ENCODE data around the gene DNAL4.

DNAL4 gene

GRCh38 chr22:38786631-38787030 is 7.3 kb downstream of the DNAL4 start:
- no peak for DNase-seq (ENCODE audit: low read depth)

- no peak for DNase-seq (ENCODE audit: low read depth)
Measured at GRCh38 chr22:38784856-38785255, 9.1 kb downstream of the DNAL4 start.

- no peak for DNase-seq (ENCODE audit: low read depth)
Measured at GRCh38 chr22:38784035-38784434, 9.9 kb downstream of the DNAL4 start.

- DNase-seq (ENCODE audit: low read depth): no peak
Measured at GRCh38 chr22:38783095-38783615, 10.8 kb downstream of the DNAL4 start.

GRCh38 chr22:38782402-38783094 is 11.4 kb downstream of the DNAL4 start:
- DNase-seq (ENCODE audit: low read depth): no peak

GRCh38 chr22:38781033-38781432 is 12.9 kb downstream of the DNAL4 start:
- no peak for DNase-seq (ENCODE audit: low read depth)

- no peak for DNase-seq (ENCODE audit: low read depth)
Measured at GRCh38 chr22:38777087-38777671, 16.8 kb downstream of the DNAL4 start.

- no peak for DNase-seq (ENCODE audit: low read depth)
Measured at GRCh38 chr22:38776086-38776485, 17.9 kb downstream of the DNAL4 start.

- no peak for DNase-seq (ENCODE audit: low read depth)
Measured at GRCh38 chr22:38775656-38776055, 18.3 kb downstream of the DNAL4 start.

GRCh38 chr22:38774496-38775166 is 19.3 kb downstream of the DNAL4 start:
- no peak for DNase-seq (ENCODE audit: low read depth)

GRCh38 chr22:38773363-38773946 is 20.5 kb downstream of the DNAL4 start:
- DNase-seq (ENCODE audit: low read depth): no peak

- DNase-seq (ENCODE audit: low read depth): no peak
Measured at GRCh38 chr22:38772623-38772873, 21.4 kb downstream of the DNAL4 start.

- no peak for DNase-seq (ENCODE audit: low read depth)
Measured at GRCh38 chr22:38770257-38770949, 23.5 kb downstream of the DNAL4 start.

- no peak for DNase-seq (ENCODE audit: low read depth)
Measured at GRCh38 chr22:38768036-38768435, 25.9 kb downstream of the DNAL4 start.

- no peak for DNase-seq (ENCODE audit: low read depth)
Measured at GRCh38 chr22:38767313-38767712, 26.6 kb downstream of the DNAL4 start.

- DNase-seq (ENCODE audit: low read depth): no peak
Measured at GRCh38 chr22:38766076-38766777, 27.7 kb downstream of the DNAL4 start.

GRCh38 chr22:38762551-38762983 is 31.4 kb downstream of the DNAL4 start:
- DNase-seq (ENCODE audit: low read depth): no peak

GRCh38 chr22:38761202-38762162 is 32.5 kb downstream of the DNAL4 start:
- DNase-seq (ENCODE audit: low read depth): no peak

GRCh38 chr22:38760477-38761201 is 33.3 kb downstream of the DNAL4 start:
- no peak for DNase-seq (ENCODE audit: low read depth)

- DNase-seq (ENCODE audit: low read depth): no peak
Measured at GRCh38 chr22:38759005-38759404, 34.9 kb downstream of the DNAL4 start.

Measured in HS-5 (cell line).